Panc1 (cell line): ENCODE measurements around the gene CORO1C.

ENCODE experiments used
- CTCF ChIP-seq: fragments of 450-650 bp; IDR thresholded peaks from 2 replicates; pipeline ENCODE4 v1.5.1; 2017; ENCODE audit warnings: mild to moderate bottlenecking
- POLR2AphosphoS5 ChIP-seq: IDR thresholded peaks from 2 replicates; pipeline ENCODE4 v1.6.1; 2012; ENCODE audit warnings: mild to moderate bottlenecking, low read depth, low read length, moderate library complexity
- SIN3A ChIP-seq: IDR thresholded peaks from 2 replicates; pipeline ENCODE4 v1.6.1; 2012; ENCODE audit warnings: low read depth, mild to moderate bottlenecking, low read length, moderate library complexity, borderline replicate concordance; ENCODE audit not compliant: insufficient read depth
- TCF7L2 ChIP-seq: IDR thresholded peaks from 2 replicates; pipeline ENCODE4 v1.6.1; 2011; ENCODE audit warnings: mild to moderate bottlenecking, low read depth, low read length, inconsistent platforms
- TF ChIP-seq, protein P1 (sequence below), 2 experiments: IDR thresholded peaks; 2 replicates each; pipeline ENCODE4 v1.6.1; 2011 to 2012; ENCODE audit warnings: low read depth in 2 of 2, control low read depth in 1 of 2, low read length in 1 of 2, mild to moderate bottlenecking in 1 of 2, moderate library complexity in 1 of 2; ENCODE audit not compliant: insufficient read depth in 1 of 2

- TF ChIP-seq SIN3A (no peak), CTCF (no peak), POLR2AphosphoS5 (no peak), TCF7L2 (no peak)
- TF ChIP-seq, protein P1, sequence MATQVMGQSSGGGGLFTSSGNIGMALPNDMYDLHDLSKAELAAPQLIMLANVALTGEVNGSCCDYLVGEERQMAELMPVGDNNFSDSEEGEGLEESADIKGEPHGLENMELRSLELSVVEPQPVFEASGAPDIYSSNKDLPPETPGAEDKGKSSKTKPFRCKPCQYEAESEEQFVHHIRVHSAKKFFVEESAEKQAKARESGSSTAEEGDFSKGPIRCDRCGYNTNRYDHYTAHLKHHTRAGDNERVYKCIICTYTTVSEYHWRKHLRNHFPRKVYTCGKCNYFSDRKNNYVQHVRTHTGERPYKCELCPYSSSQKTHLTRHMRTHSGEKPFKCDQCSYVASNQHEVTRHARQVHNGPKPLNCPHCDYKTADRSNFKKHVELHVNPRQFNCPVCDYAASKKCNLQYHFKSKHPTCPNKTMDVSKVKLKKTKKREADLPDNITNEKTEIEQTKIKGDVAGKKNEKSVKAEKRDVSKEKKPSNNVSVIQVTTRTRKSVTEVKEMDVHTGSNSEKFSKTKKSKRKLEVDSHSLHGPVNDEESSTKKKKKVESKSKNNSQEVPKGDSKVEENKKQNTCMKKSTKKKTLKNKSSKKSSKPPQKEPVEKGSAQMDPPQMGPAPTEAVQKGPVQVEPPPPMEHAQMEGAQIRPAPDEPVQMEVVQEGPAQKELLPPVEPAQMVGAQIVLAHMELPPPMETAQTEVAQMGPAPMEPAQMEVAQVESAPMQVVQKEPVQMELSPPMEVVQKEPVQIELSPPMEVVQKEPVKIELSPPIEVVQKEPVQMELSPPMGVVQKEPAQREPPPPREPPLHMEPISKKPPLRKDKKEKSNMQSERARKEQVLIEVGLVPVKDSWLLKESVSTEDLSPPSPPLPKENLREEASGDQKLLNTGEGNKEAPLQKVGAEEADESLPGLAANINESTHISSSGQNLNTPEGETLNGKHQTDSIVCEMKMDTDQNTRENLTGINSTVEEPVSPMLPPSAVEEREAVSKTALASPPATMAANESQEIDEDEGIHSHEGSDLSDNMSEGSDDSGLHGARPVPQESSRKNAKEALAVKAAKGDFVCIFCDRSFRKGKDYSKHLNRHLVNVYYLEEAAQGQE (IDR thresholded peaks at IDR 0.05; ENCODE audit: insufficient read depth in 1 of 2, low read depth in 2 of 2, low read length in 1 of 2), result no peak
Observed at GRCh38 chr12:108666401-108666881, 64.9 kb downstream of the CORO1C start.
